ENCODE measurements around the gene UTS2B.

DNA sequence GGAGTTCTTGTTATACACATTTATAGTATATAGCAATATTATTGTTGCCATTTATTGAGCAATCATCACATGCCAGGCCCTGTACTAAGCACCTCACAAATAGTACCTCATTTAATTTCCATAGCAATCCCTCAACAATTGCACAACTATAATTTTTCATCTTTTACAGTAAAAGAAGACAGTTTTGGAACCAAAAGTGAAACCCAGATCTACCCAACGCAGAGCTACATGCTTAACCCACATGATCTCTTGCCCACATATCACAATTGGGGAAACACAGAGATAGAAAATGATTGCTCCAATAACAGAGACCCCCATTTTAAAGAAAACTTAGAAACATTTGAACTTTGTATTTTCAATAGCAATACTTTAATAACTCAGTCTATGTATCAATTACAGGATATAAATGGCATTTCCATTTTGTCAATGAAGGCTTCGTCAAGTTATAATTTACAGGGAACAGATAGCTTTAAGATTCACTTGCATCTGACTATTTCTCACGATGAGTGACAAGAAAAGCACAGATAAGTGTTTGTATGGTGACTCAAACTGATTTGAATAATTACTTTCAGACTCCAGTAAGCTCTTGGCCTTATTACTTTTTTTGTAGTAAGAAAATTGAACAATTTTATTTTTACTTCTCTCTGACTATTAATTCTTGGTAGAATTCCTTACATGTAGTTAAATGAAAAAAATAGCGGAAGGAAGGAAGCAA is 39.9 kb downstream of the UTS2B start:
- no peak for TF ChIP-seq EP300 (IDR thresholded peaks at IDR 0.05)
- no peak for TF ChIP-seq POLR2A (IDR thresholded peaks at IDR 0.05)

All from ovary (tissue), 1 donor.